ENCODE data around the gene ANO6. TPM values are rescaled to one million over a fixed set of nuclear protein-coding genes. Genes with fewer than 3 reads are reported as not detected.

The ANO6 gene
- total RNA-seq, 2 donors from 2014 or later: 114 to 139 TPM

DNA sequence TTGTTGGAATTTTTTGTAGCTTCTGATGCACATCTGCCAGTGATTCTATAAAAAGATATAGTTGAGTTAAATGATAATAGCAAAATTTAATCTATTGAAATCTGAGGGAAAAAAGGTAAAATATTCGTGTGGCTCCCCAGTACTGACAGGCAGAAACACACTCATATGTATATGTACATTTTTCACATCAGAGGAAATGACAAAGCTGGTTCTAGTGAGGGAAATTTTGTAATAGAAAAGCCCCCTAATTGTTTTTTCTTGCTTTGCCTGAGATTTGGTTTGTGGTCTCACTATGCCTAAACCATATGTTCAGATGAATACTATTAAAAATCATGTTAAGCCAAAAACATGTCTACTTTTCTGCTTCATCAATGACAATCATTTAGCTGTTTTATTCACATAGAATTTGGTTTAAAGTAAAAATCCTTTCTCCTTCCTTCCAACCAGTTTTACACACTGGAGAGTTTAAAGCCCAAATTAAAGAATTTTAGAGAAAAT, 203.5 kb downstream of the ANO6 start:
- TF ChIP-seq, protein P1, sequence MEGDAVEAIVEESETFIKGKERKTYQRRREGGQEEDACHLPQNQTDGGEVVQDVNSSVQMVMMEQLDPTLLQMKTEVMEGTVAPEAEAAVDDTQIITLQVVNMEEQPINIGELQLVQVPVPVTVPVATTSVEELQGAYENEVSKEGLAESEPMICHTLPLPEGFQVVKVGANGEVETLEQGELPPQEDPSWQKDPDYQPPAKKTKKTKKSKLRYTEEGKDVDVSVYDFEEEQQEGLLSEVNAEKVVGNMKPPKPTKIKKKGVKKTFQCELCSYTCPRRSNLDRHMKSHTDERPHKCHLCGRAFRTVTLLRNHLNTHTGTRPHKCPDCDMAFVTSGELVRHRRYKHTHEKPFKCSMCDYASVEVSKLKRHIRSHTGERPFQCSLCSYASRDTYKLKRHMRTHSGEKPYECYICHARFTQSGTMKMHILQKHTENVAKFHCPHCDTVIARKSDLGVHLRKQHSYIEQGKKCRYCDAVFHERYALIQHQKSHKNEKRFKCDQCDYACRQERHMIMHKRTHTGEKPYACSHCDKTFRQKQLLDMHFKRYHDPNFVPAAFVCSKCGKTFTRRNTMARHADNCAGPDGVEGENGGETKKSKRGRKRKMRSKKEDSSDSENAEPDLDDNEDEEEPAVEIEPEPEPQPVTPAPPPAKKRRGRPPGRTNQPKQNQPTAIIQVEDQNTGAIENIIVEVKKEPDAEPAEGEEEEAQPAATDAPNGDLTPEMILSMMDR (IDR thresholded peaks at IDR 0.05): no peak
- Histone ChIP-seq H3K9me3 (no peaks in the 10 kb centered on the region), H3K27me3 (replicated peaks; ENCODE audit: insufficient read depth) (no peaks in the 10 kb centered on the region), H3K4me3 (no peak overlapping the region), H3K27ac (no peak overlapping the region), H3K4me1 (ENCODE audit: control insufficient read depth in 1 of 2, low read depth in 2 of 2) (peaks cover 3 to 16% of the 10 kb centered on the region in 2 donors), H3K36me3 (peaks cover 32% of the 10 kb centered on the region)
- ATAC-seq (ENCODE audit: insufficient number of reproducible peaks, low FRiP score, low read depth): no peak
- DNase-seq (ENCODE audit: low spot score): no peak

DNA sequence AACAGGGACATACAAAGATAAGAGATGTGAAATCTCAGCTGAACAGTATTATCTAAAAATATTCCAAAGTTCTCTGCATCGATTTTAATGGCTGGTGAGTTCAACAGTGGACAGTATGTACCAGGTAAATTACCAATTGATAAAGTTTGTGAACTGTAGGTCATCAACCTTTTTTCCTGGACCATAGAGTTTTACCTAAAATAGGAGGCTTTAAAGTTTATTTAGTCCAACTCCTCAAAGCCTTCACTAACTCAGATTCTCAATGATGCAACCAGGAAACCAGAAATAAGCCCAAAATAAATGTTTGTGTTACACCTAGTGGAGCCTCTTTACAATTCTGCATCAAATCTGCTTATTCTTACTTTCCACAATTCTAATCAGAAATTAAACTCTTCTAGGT, 205.8 kb downstream of the ANO6 start:
- Histone ChIP-seq H3K4me1 (ENCODE audit: control insufficient read depth in 1 of 2, low read depth in 2 of 2) (peaks cover 0 to 3% of the 10 kb centered on the region in 2 donors), H3K27ac (no peak overlapping the region), H3K27me3 (replicated peaks; ENCODE audit: insufficient read depth) (no peaks in the 10 kb centered on the region), H3K36me3 (peaks cover 36% of the 10 kb centered on the region), H3K4me3 (no peak overlapping the region), H3K9me3 (no peaks in the 10 kb centered on the region)
- ATAC-seq (ENCODE audit: insufficient number of reproducible peaks, low FRiP score, low read depth) (no peak), DNase-seq (ENCODE audit: low spot score) (no peak)
- TF ChIP-seq, protein P1 (IDR thresholded peaks at IDR 0.05): no peak

DNA sequence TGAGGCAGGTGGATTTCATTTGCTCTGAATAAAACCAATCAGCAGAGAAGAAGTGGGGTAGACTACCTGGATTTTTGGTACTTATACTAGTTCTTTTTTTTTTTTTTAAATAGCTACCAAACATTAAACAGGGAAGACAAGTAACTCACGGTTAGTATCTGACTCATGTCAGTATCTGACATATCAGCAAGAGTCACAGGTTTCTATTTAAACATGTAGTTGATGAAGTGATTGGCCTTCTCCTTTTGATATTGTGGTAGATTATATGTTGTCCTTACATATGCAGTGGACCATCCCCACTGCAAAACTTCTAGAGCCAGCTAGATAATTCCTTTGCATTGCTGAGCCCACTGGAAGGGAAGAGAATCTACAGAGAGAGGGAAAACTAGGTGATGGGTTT, 208.0 kb downstream of the ANO6 start:
- H3K4me3 ChIP-seq: no peak overlapping the region
- H3K36me3 ChIP-seq: peaks cover 30% of the 10 kb centered on the region
- H3K27ac ChIP-seq: no peak overlapping the region
- TF ChIP-seq, protein P1 (IDR thresholded peaks at IDR 0.05): no peak
- DNase-seq (ENCODE audit: low spot score): no peak
- no peaks in the 10 kb centered on the region for H3K27me3 ChIP-seq (replicated peaks; ENCODE audit: insufficient read depth)
- ATAC-seq (ENCODE audit: insufficient number of reproducible peaks, low FRiP score, low read depth): no peak
- peaks cover 0 to 3% of the 10 kb centered on the region in 2 donors for H3K4me1 ChIP-seq (ENCODE audit: control insufficient read depth in 1 of 2, low read depth in 2 of 2)
- no peaks in the 10 kb centered on the region for H3K9me3 ChIP-seq

DNA sequence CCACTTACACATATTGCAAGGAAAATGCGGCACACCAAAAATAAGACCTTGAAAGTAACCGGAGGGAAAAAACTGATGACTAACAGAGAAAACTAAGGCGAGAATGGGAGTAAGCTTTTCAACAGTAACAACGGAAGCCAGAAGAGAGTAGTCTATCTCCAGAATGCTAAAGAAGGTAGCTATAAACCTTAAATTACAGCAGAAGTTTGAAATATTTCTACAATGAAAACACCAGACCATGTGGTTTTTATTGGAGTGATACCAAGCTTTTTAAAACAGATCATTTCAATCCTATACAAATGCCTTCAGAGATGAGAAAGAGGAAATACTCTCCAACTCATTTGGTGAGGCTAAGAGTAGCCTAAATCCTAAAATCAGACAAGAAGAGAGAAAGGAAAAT, 209.5 kb downstream of the ANO6 start:
- TF ChIP-seq, protein P1 (IDR thresholded peaks at IDR 0.05): no peak
- ATAC-seq (ENCODE audit: insufficient number of reproducible peaks, low FRiP score, low read depth) (no peak), DNase-seq (ENCODE audit: low spot score) (no peak)
- H3K4me1 ChIP-seq (ENCODE audit: control insufficient read depth in 1 of 2, low read depth in 2 of 2): peaks cover 0 to 3% of the 10 kb centered on the region in 2 donors
- peaks cover 41% of the 10 kb centered on the region for H3K36me3 ChIP-seq
- no peak overlapping the region for H3K27ac ChIP-seq
- no peaks in the 10 kb centered on the region for H3K9me3 ChIP-seq
- no peak overlapping the region for H3K4me3 ChIP-seq
- H3K27me3 ChIP-seq (replicated peaks; ENCODE audit: insufficient read depth): no peaks in the 10 kb centered on the region

DNA sequence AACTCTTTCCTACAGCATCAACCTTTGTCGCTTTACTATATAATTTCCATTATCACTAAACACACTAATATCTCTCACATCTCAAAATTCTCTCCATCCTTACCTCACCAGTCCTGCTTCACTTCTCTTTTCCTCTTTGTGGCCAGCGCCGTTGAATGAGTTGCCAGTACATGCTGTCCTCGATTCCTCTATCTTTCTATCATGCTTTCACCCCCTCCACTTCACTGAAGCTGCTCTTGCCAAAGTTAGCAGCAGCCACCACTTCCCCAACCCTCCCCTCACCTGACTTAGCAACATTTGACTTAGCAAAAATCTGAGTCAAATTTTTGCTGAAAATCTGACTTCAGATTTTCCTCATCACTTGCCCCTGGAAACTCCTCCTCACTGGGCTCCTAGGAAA, 210.4 kb downstream of the ANO6 start:
- ATAC-seq (ENCODE audit: insufficient number of reproducible peaks, low FRiP score, low read depth): no peak
- no peak overlapping the region for H3K27ac ChIP-seq
- peaks cover 45% of the 10 kb centered on the region for H3K36me3 ChIP-seq
- peaks cover 0 to 3% of the 10 kb centered on the region in 2 donors for H3K4me1 ChIP-seq (ENCODE audit: control insufficient read depth in 1 of 2, low read depth in 2 of 2)
- TF ChIP-seq, protein P1 (IDR thresholded peaks at IDR 0.05): no peak
- H3K27me3 ChIP-seq (replicated peaks; ENCODE audit: insufficient read depth): no peaks in the 10 kb centered on the region
- H3K9me3 ChIP-seq: no peaks in the 10 kb centered on the region
- H3K4me3 ChIP-seq: no peak overlapping the region
- DNase-seq (ENCODE audit: low spot score): no peak
